ENCODE data around the gene TBX2. TPM values are rescaled to one million over a fixed set of nuclear protein-coding genes. Genes with fewer than 3 reads are reported as not detected.

Gene TBX2
- total RNA-seq, 1 experiment from 2014 or later: not detected

GRCh38 chr17:61387511-61388305, 11.9 kb upstream of the TBX2 start:
- H3K9me3 ChIP-seq (ENCODE audit: control insufficient read depth, low read depth, low read length): no peaks in the 10 kb centered on the region
- peaks cover 3% of the 10 kb centered on the region; the same call in 1 of the 2 replicates for H3K27me3 ChIP-seq (ENCODE audit: insufficient read depth, low read length)
- no peaks in the 10 kb centered on the region for H3K79me2 ChIP-seq (ENCODE audit: insufficient read depth, low read length)
- no peak for TF ChIP-seq CTCF (conservative IDR thresholded peaks at IDR 0.05)
- H3K9ac ChIP-seq (ENCODE audit: extremely low read depth, insufficient read length, low read length): no peak overlapping the region
- H2BK120ac ChIP-seq (ENCODE audit: low read depth, low read length, poor library complexity, severe bottlenecking): no peak overlapping the region
- no peak overlapping the region for H3K27ac Mint-ChIP-seq
- H3K27ac ChIP-seq (ENCODE audit: insufficient read length, low read depth, low read length): no peak overlapping the region
- no peak overlapping the region for H2BK5ac ChIP-seq (ENCODE audit: insufficient read length, low read length)
- H3K4me1 ChIP-seq (ENCODE audit: insufficient read depth, low read length): no peaks in the 10 kb centered on the region
- H3T11ph ChIP-seq (ENCODE audit: low read length): no peak overlapping the region
- H4K91ac ChIP-seq (ENCODE audit: insufficient read length, low read depth, low read length): no peak overlapping the region
- H4K20me1 ChIP-seq (ENCODE audit: control insufficient read depth, insufficient read depth, insufficient read length): no peaks in the 10 kb centered on the region
- no peak overlapping the region for H3K14ac ChIP-seq (ENCODE audit: insufficient read depth, low read length)
- H3K23me2 ChIP-seq (ENCODE audit: insufficient read length, low read depth, low read length, poor library complexity, severe bottlenecking): no peaks in the 10 kb centered on the region
- H2AFZ ChIP-seq (ENCODE audit: low read length): no peak overlapping the region
- H2BK12ac ChIP-seq (ENCODE audit: insufficient read length, low read depth, low read length): no peak overlapping the region
- H3K18ac ChIP-seq (ENCODE audit: insufficient read length, low read depth, low read length): no peak overlapping the region
- H3K27me3 Mint-ChIP-seq (ENCODE audit: low read depth): peaks cover 30% of the 10 kb centered on the region
- peaks cover 14 to 27% of the 10 kb centered on the region in 2 experiments for H3K4me1 Mint-ChIP-seq
- H3K4me2 ChIP-seq (ENCODE audit: insufficient read depth, insufficient read length, low read length): no peak overlapping the region
- no peaks in the 10 kb centered on the region for H3K36me3 Mint-ChIP-seq (ENCODE audit: insufficient read depth in 1 of 3, low read depth in 3 of 3)
- no CpG with 5 or more reads among the region's 11 CpGs for WGBS (ENCODE audit: extremely low coverage, insufficient read length, low lambda C conversion rate)
- H3K23ac ChIP-seq (ENCODE audit: insufficient read length, low read depth, low read length): no peak overlapping the region
- no peak overlapping the region for H2BK15ac ChIP-seq (ENCODE audit: low read depth, low read length)
- no peak overlapping the region for H4K8ac ChIP-seq (replicated peaks; ENCODE audit: insufficient read length, low read depth, low read length)
- no peak for DNase-seq
- H3K9me3 Mint-ChIP-seq: no peaks in the 10 kb centered on the region
- no peak overlapping the region for H4K5ac ChIP-seq (ENCODE audit: insufficient read length, low read depth, low read length)
- H3K4me3 Mint-ChIP-seq: no peak overlapping the region
- H3K4ac ChIP-seq (ENCODE audit: low read depth, low read length): no peak overlapping the region
- no peak overlapping the region for H2BK20ac ChIP-seq (ENCODE audit: low read depth, low read length, poor library complexity, severe bottlenecking)
- H3K79me1 ChIP-seq (ENCODE audit: insufficient read depth, low read depth, low read length, poor library complexity, severe bottlenecking): no peaks in the 10 kb centered on the region
- H3K56ac ChIP-seq (ENCODE audit: insufficient read length, low read depth, low read length): no peak overlapping the region
- no peak overlapping the region for H2AK5ac ChIP-seq (ENCODE audit: insufficient read length, low read length)

Measured in H9 (cell line).